ENCODE results near the gene WDR82.

Gene WDR82

GRCh38 chr3:52306978-52307377 is 28.5 kb upstream of the WDR82 start:
- TF ChIP-seq CTCF (IDR thresholded peaks at IDR 0.05; ENCODE audit: low read depth, low read length): no peak
- H3K4me3 ChIP-seq (ENCODE audit: low read depth, low read length): no peak overlapping the region

GRCh38 chr3:52305926-52306325 is 27.5 kb upstream of the WDR82 start:
- no peak overlapping the region for H3K4me3 ChIP-seq (ENCODE audit: low read depth, low read length)
- no peak for TF ChIP-seq CTCF (IDR thresholded peaks at IDR 0.05; ENCODE audit: low read depth, low read length)

GRCh38 chr3:52303811-52304210 is 25.4 kb upstream of the WDR82 start:
- H3K4me3 ChIP-seq (ENCODE audit: low read depth, low read length): no peak overlapping the region

GRCh38 chr3:52302426-52303145 is 24.1 kb upstream of the WDR82 start:
- TF ChIP-seq CTCF (IDR thresholded peaks at IDR 0.05; ENCODE audit: low read depth, low read length): no peak
- no peak overlapping the region for H3K4me3 ChIP-seq (ENCODE audit: low read depth, low read length)

More at GRCh38 chr3:52303811-52304210, 25.4 kb upstream of the WDR82 start:
- TF ChIP-seq CTCF (IDR thresholded peaks at IDR 0.05; ENCODE audit: low read depth, low read length): no peak

- H3K4me3 ChIP-seq (ENCODE audit: low read depth, low read length): no peak overlapping the region
Measured at GRCh38 chr3:52299879-52300611, 21.6 kb upstream of the WDR82 start.

GRCh38 chr3:52299247-52299878 is 20.9 kb upstream of the WDR82 start:
- no peak overlapping the region for H3K4me3 ChIP-seq (ENCODE audit: low read depth, low read length)
- TF ChIP-seq CTCF (IDR thresholded peaks at IDR 0.05; ENCODE audit: low read depth, low read length): no peak

More at GRCh38 chr3:52299879-52300611, 21.6 kb upstream of the WDR82 start:
- no peak for TF ChIP-seq CTCF (IDR thresholded peaks at IDR 0.05; ENCODE audit: low read depth, low read length)

Measured in WI38 (cell line).